PC-9 (cell line): ENCODE measurements around the gene DIP2C.

Source experiments
- EZH2 ChIP-seq: fragments of 200-600 bp; sonication (generic); IDR thresholded peaks from 2 replicates; pipeline ENCODE4 v1.8.0; 2017; ENCODE audit warnings: antibody characterized with exemption, low read depth
- TF ChIP-seq, protein P1 (sequence below): fragments of 200-600 bp; sonication (generic); conservative IDR thresholded peaks from 2 replicates; pipeline ENCODE4 v1.6.1; 2017; ENCODE audit warnings: mixed run types, antibody characterized with exemption, mild to moderate bottlenecking, moderate library complexity

DNA sequence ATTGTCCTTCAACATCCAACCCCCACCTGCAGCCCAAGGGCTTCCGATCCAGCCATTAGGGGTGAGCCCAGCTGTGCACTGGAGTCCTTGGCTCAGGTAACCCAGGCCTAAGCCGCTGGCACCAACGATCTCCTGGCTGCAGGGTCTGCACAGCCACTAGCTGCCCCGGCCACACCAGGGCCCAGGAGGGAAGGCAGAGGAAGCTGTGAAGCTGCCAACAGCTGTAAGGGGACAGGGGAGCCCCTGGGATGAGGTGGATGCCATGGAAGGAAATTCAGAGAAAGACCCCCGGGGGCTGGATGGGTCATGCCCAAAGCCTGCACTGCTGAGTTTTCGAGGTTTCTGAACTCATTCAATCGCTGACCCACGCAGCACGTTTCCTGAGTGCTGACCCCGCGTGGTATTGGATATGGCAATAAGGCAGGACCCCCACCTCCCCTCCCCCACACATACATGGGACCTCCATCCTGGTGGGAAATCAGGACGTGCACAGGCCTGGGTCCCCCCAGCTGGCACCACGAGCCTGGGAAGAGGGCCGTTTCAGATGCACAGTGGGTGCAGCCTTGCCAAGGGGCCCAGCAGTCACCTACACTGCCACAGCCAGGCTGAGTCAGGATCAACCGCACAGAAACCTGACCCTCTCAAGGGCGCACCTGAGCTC, 170.3 kb downstream of the DIP2C start:
- TF ChIP-seq, protein P1, sequence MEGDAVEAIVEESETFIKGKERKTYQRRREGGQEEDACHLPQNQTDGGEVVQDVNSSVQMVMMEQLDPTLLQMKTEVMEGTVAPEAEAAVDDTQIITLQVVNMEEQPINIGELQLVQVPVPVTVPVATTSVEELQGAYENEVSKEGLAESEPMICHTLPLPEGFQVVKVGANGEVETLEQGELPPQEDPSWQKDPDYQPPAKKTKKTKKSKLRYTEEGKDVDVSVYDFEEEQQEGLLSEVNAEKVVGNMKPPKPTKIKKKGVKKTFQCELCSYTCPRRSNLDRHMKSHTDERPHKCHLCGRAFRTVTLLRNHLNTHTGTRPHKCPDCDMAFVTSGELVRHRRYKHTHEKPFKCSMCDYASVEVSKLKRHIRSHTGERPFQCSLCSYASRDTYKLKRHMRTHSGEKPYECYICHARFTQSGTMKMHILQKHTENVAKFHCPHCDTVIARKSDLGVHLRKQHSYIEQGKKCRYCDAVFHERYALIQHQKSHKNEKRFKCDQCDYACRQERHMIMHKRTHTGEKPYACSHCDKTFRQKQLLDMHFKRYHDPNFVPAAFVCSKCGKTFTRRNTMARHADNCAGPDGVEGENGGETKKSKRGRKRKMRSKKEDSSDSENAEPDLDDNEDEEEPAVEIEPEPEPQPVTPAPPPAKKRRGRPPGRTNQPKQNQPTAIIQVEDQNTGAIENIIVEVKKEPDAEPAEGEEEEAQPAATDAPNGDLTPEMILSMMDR = no peak
- TF ChIP-seq EZH2 = no peak
